ENCODE measurements around the gene OBSCN. TPM values are rescaled to one million over a fixed set of nuclear protein-coding genes. Genes with fewer than 3 reads are reported as not detected.

Gene OBSCN
- polyA plus RNA-seq, 6 donors from 2014 or later = 0.78 to 2.5 (median 1.5) TPM

GRCh38 chr1:228304225-228304624 lies 96.4 kb downstream of the OBSCN start:
- H3K27me3 Mint-ChIP-seq = no peaks in the 10 kb centered on the region
- H3K36me3 Mint-ChIP-seq = peaks cover 27 to 60% of the 10 kb centered on the region in 2 donors
- ATAC-seq (ENCODE audit: low read depth in 2 of 2) = no peak
- peak overlapping the region in 1 of 6 donors; percentile 5 for H3K27ac Mint-ChIP-seq
- H3K4me3 Mint-ChIP-seq = peak overlapping the region in 1 of 8 donors; percentile 25
- peaks cover 16 to 42% (median 33%) of the 10 kb centered on the region in 7 donors for H3K9me3 Mint-ChIP-seq
- DNase-seq = no peak
- H3K4me1 Mint-ChIP-seq = no peaks in the 10 kb centered on the region

DNA sequence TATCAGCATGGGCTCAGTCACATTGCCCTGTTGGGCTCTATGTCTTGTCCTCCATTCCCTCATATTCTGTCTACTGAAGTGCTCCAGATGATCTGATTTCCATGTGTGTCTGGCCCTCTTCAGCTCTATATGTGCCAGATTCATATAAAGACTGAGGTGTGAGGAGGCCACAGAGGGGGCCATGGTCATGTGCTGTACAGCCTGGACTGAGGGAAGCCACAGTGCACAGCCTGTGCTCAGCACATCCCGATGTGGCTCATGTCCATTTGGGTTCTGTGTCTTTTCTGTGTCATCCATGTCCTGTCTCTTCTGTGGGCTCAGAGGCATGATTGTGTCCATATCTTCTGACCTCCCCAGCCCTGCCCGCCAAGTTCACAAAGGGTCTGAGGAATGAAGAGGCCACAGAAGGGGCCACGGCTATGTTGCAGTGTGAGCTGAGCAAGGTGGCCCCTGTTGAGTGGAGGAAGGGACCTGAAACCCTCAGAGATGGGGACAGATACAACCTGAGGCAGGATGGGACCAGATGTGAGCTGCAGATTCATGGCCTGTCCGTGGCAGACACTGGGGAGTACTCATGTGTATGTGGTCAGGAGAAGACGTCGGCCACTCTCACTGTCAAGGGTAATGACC lies 97.0 kb downstream of the OBSCN start:
- Mint-ChIP-seq H3K27me3 (no peaks in the 10 kb centered on the region), H3K36me3 (peaks cover 27 to 54% of the 10 kb centered on the region in 2 donors), H3K4me3 (no peak overlapping the region), H3K9me3 (peaks cover 16 to 39% (median 33%) of the 10 kb centered on the region in 7 donors), H3K27ac (peak overlapping the region in 1 of 6 donors; percentile 37), H3K4me1 (no peaks in the 10 kb centered on the region)
- DNase-seq (no peak), ATAC-seq (ENCODE audit: low read depth in 2 of 2) (no peak)

GRCh38 chr1:228305721-228306152 lies 97.9 kb downstream of the OBSCN start:
- no peak overlapping the region for H3K4me3 Mint-ChIP-seq
- H3K27ac Mint-ChIP-seq = no peak overlapping the region
- no peaks in the 10 kb centered on the region for H3K27me3 Mint-ChIP-seq
- H3K9me3 Mint-ChIP-seq = peaks cover 16 to 36% (median 32%) of the 10 kb centered on the region in 7 donors
- H3K36me3 Mint-ChIP-seq = peaks cover 26 to 45% of the 10 kb centered on the region in 2 donors
- H3K4me1 Mint-ChIP-seq = no peaks in the 10 kb centered on the region
- no peak for ATAC-seq (ENCODE audit: low read depth in 2 of 2)
- DNase-seq = no peak

DNA sequence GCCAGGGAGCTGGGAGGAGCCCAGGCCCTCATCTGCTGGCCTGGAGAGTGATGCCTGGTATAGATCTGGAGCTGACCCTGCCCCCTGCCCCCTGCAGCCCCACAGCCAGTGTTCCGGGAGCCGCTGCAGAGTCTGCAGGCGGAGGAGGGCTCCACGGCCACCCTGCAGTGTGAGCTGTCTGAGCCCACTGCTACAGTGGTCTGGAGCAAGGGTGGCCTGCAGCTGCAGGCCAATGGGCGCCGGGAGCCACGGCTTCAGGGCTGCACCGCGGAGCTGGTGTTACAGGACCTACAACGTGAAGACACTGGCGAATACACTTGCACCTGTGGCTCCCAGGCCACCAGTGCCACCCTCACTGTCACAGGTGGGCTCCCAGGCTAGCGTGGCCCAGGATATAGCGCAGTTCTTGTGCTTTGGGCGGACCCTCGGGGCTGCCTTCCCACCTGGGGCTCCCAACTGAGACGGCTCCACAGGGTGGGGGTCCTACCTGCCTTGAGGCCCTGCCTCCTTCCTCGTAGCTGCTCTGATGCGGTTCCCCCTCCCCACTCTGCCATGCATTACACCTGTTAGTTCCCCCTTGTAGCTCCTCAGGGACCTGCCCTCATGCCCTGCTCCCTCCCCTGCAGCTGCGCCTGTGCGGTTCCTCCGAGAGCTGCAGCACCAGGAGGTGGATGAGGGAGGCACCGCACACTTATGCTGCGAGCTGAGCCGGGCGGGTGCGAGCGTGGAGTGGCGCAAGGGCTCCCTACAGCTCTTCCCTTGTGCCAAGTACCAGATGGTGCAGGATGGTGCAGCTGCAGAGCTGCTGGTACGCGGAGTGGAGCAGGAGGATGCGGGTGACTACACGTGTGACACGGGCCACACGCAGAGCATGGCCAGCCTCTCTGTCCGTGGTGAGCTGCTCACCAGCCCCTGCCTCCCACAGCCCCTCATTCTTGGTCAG lies 98.7 kb downstream of the OBSCN start:
- Mint-ChIP-seq H3K27ac (no peak overlapping the region), H3K27me3 (no peaks in the 10 kb centered on the region), H3K36me3 (peaks cover 19 to 37% of the 10 kb centered on the region in 2 donors), H3K4me1 (no peaks in the 10 kb centered on the region), H3K9me3 (peaks cover 14 to 29% (median 28%) of the 10 kb centered on the region in 7 donors), H3K4me3 (peak overlapping the region in 1 of 8 donors; percentile 17)
- ATAC-seq (ENCODE audit: low read depth in 2 of 2) (no peak), DNase-seq (no peak)

DNA sequence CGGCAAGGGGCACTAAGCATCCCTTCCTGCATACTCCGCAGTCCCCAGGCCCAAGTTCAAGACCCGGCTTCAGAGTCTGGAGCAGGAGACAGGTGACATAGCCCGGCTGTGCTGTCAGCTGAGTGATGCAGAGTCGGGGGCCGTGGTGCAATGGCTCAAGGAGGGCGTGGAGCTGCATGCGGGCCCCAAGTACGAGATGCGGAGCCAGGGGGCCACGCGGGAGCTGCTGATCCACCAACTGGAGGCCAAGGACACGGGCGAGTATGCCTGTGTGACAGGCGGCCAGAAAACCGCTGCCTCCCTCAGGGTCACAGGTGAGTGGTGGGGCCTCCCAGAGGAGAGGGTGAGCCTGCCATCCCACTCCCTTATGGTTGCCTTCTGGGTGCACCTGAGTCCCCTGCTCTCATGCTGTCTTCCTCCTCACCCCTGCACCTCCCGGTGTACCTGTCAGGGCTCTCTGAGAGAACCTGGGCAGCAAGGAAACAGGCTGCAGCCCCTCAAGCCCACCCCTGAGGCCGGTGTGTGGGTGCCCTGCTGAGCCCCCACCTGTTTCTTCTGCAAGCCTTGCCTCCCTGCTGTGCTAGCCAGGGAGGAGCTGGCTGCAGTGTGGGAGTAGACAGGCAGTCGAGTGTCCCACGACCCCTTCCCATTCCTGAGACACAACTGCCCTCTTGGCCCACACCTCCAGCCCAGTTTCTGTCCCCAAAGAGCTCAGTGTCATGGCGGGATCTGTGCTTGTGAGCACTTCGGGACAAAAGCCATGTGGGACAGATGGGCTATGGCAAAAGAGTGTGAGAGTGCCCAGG lies 99.6 kb downstream of the OBSCN start:
- peaks cover 11 to 28% of the 10 kb centered on the region in 2 donors for H3K36me3 Mint-ChIP-seq
- H3K27ac Mint-ChIP-seq = no peak overlapping the region
- H3K27me3 Mint-ChIP-seq = no peaks in the 10 kb centered on the region
- no peak overlapping the region for H3K4me3 Mint-ChIP-seq
- no peak for ATAC-seq (ENCODE audit: low read depth in 2 of 2)
- no peaks in the 10 kb centered on the region for H3K4me1 Mint-ChIP-seq
- no peak for DNase-seq
- H3K9me3 Mint-ChIP-seq = peaks cover 9 to 27% (median 20%) of the 10 kb centered on the region in 7 donors

- H3K27ac Mint-ChIP-seq = no peak overlapping the region
- no peak for DNase-seq
Observed at GRCh38 chr1:228308085-228308601, 100.3 kb downstream of the OBSCN start.

GRCh38 chr1:228308628-228309325 lies 100.9 kb downstream of the OBSCN start:
- DNase-seq (no peak), ATAC-seq (ENCODE audit: low read depth in 2 of 2) (no peak)
- Mint-ChIP-seq H3K27me3 (no peaks in the 10 kb centered on the region), H3K4me3 (no peak overlapping the region), H3K4me1 (no peaks in the 10 kb centered on the region), H3K36me3 (peaks cover 4 to 21% of the 10 kb centered on the region in 2 donors), H3K9me3 (peaks cover 5 to 24% (median 11%) of the 10 kb centered on the region in 7 donors), H3K27ac (no peak overlapping the region)

More at GRCh38 chr1:228308085-228308601, 100.3 kb downstream of the OBSCN start:
- H3K4me1 Mint-ChIP-seq = no peaks in the 10 kb centered on the region
- ATAC-seq (ENCODE audit: low read depth in 2 of 2) = no peak
- H3K27me3 Mint-ChIP-seq = no peaks in the 10 kb centered on the region
- peaks cover 8 to 26% of the 10 kb centered on the region in 2 donors for H3K36me3 Mint-ChIP-seq
- H3K4me3 Mint-ChIP-seq = no peak overlapping the region
- H3K9me3 Mint-ChIP-seq = peaks cover 5 to 27% (median 17%) of the 10 kb centered on the region in 7 donors

- ATAC-seq (ENCODE audit: low read depth in 2 of 2) (no peak), DNase-seq (no peak)
- Mint-ChIP-seq H3K4me3 (peak overlapping the region in 1 of 8 donors; percentile 9), H3K9me3 (peaks cover 0 to 19% (median 11%) of the 10 kb centered on the region in 7 donors), H3K27ac (no peak overlapping the region), H3K36me3 (peaks cover 4 to 14% of the 10 kb centered on the region in 2 donors), H3K4me1 (no peaks in the 10 kb centered on the region), H3K27me3 (no peaks in the 10 kb centered on the region)
Observed at GRCh38 chr1:228309326-228310067, 101.7 kb downstream of the OBSCN start.

DNA sequence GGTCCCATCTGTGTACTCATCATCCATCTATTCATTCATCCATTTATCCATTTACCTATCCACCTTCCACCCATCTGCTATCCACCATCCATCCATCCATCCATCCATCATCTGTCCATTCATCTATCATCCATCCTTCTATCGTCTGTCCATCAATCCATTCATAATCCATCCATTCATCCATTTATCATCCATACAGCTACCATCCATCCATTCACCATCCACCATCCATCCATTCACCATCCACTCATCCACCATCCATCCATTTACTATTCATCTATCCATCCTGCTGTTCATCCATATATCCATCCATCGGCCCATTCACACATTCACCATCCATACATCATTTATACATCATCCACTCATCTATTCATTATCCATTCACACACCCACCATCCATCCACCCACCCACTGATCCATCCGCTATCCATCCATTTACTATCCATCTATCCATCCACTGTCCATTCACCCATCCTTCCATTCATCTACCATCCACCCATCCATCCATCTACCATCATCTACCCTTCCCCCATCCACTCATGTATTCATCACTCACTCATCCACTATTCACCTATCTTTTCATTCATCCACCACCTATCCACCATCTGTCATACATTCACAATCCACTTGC lies 102.4 kb downstream of the OBSCN start:
- DNase-seq = no peak
- no peaks in the 10 kb centered on the region for H3K27me3 Mint-ChIP-seq
- no peaks in the 10 kb centered on the region for H3K4me1 Mint-ChIP-seq
- H3K36me3 Mint-ChIP-seq = peaks cover 4 to 6% of the 10 kb centered on the region in 2 donors
- ATAC-seq (ENCODE audit: low read depth in 2 of 2) = no peak
- peaks cover 0 to 17% (median 10%) of the 10 kb centered on the region in 7 donors for H3K9me3 Mint-ChIP-seq
- no peak overlapping the region for H3K27ac Mint-ChIP-seq
- no peak overlapping the region for H3K4me3 Mint-ChIP-seq

DNA sequence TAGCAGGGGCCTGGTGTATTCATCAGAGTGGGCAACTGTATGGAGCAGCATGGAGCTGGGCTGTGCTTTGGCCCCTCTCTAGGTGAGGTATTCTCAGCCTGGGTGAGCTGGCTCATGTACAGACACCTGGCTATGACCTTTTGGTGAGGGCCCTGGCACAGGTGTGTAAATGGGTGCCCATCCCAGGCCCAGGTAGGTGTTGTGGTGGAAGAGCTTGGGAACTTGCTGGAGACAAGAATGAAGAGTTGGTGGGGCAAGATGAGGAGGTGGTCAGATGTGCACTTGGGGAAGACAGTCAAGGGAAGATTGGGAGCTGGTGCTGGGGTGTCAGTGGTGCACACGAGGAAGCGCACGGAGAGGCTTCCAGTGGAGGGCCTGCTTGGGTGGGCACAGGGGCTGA lies 103.2 kb downstream of the OBSCN start:
- Mint-ChIP-seq H3K4me1 (no peaks in the 10 kb centered on the region), H3K4me3 (no peak overlapping the region), H3K27ac (no peak overlapping the region), H3K27me3 (no peaks in the 10 kb centered on the region), H3K9me3 (peaks cover 0 to 17% (median 10%) of the 10 kb centered on the region in 7 donors), H3K36me3 (peaks cover 4 to 6% of the 10 kb centered on the region in 2 donors)
- ATAC-seq (ENCODE audit: low read depth in 2 of 2) = no peak
- no peak for DNase-seq

GRCh38 chr1:228312136-228312764 lies 104.4 kb downstream of the OBSCN start:
- Mint-ChIP-seq H3K4me1 (no peaks in the 10 kb centered on the region), H3K27me3 (no peaks in the 10 kb centered on the region), H3K9me3 (peaks cover 0 to 17% (median 10%) of the 10 kb centered on the region in 7 donors), H3K36me3 (peaks cover 4 to 6% of the 10 kb centered on the region in 2 donors), H3K4me3 (no peak overlapping the region), H3K27ac (peak overlapping the region in 1 of 6 donors; percentile 47)
- DNase-seq (no peak), ATAC-seq (ENCODE audit: low read depth in 2 of 2) (no peak)
